Prostate gland (tissue), 2 donors: ENCODE data around the gene MARCHF3. TPM values are rescaled to one million over a fixed set of nuclear protein-coding genes. Genes with fewer than 3 reads are reported as not detected.

Experiments used
- DNase-seq: peaks from one replicate; pipeline ENCODE4 v3.0.0-alpha.2; 2019; ENCODE audit warnings: low spot score
- H3K27ac ChIP-seq, 2 donors: fragments of 200-600 bp; sonication (generic); 2 replicates each; pipeline ENCODE4 v1.5.1; 2017 to 2019
- H3K27me3 ChIP-seq: fragments of 200-600 bp; sonication (generic); replicated peaks from 2 replicates; pipeline ENCODE4 v1.5.1; 2019; ENCODE audit not compliant: insufficient read depth
- H3K36me3 ChIP-seq, 2 donors: fragments of 200-600 bp; sonication (generic); 1 replicate in 1 of 2; 2 replicates in 1 of 2; pipeline versions ENCODE4 v1.5.1 to v1.8.1; 2017 to 2019
- H3K4me1 ChIP-seq: fragments of 200-600 bp; sonication (generic); replicated peaks from 2 replicates; pipeline ENCODE4 v1.5.1; 2019
- H3K4me3 ChIP-seq, 2 donors: fragments of 200-600 bp; sonication (generic); 2 replicates each; pipeline ENCODE4 v1.5.1; 2017 to 2019
- H3K9me3 ChIP-seq: fragments of 200-600 bp; sonication (generic); 2 replicates; pipeline ENCODE4 v1.5.1; 2017
- POLR2A ChIP-seq: fragments of 450-650 bp; IDR thresholded peaks from one replicate; pipeline ENCODE4 v1.6.1; 2016; ENCODE audit warnings: antibody characterized with exemption, mild to moderate bottlenecking
- POLR2AphosphoS5 ChIP-seq: sonication (generic); formaldehyde crosslinking; IDR thresholded peaks from one replicate; pipeline ENCODE4 v1.6.1; 2017; ENCODE audit warnings: antibody characterized with exemption
- WGBS: methylation state at CpG from one replicate; pipeline ENCODE4 v1.1.5; 2018; 5-methylcytosine and 5-hydroxymethylcytosine counted together
- intact Hi-C: fragments of 100-400 bp; cut with DNase I; formaldehyde crosslinking; loops from one replicate; pipeline ENCODE4 v1.14.2; 2022
- total RNA-seq, 2 donors: library from RNA; depleted of rRNA; stranded (reverse); fragments of >200 nt; gene quantifications; one replicate each; pipeline ENCODE4 v1.1.0, GENCODE V29; 2016
- TF ChIP-seq, protein P1 (sequence below), 4 experiments: fragments of 200-600 bp in 2 of 4; fragments of 450-650 bp in 2 of 4; sonication (generic) in 2 of 4; IDR thresholded peaks; 1 replicate in 3 of 4; 2 replicates in 1 of 4; pipeline ENCODE4 v1.5.1; 2016 to 2019; ENCODE audit warnings: antibody characterized with exemption in 4 of 4, mild to moderate bottlenecking in 2 of 4, moderate library complexity in 2 of 4

The MARCHF3 gene
- total RNA-seq, 2 donors from 2014 or later, result 1.2 to 21.1 TPM

DNA sequence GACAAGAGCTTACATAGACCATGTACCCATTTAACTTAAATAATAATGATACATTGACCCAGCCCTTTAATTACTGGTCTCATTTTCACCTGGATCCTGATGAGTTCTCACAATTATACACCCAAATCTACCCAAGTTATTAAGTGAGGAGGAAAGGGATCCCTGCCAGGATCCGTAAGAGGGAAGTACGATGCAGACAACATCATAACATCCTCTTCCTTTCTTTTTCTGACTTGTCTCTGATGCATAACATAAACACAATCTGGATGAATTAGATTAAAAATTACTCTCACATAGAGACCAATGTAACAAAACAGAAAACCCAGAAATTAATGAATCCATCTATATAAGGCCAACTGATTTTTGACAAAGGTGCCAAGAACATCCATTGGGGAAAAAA is 17.0 kb downstream of the MARCHF3 start:
- intact Hi-C loops, result no loop called here
- WGBS, result 78% methylated on average over 2 of the region's 2 CpGs
- no peaks in the 10 kb centered on the region for H3K9me3 ChIP-seq
- no peaks in the 10 kb centered on the region for H3K36me3 ChIP-seq
- DNase-seq, result no peak
- TF ChIP-seq POLR2A (no peak), POLR2AphosphoS5 (no peak)
- TF ChIP-seq, protein P1, sequence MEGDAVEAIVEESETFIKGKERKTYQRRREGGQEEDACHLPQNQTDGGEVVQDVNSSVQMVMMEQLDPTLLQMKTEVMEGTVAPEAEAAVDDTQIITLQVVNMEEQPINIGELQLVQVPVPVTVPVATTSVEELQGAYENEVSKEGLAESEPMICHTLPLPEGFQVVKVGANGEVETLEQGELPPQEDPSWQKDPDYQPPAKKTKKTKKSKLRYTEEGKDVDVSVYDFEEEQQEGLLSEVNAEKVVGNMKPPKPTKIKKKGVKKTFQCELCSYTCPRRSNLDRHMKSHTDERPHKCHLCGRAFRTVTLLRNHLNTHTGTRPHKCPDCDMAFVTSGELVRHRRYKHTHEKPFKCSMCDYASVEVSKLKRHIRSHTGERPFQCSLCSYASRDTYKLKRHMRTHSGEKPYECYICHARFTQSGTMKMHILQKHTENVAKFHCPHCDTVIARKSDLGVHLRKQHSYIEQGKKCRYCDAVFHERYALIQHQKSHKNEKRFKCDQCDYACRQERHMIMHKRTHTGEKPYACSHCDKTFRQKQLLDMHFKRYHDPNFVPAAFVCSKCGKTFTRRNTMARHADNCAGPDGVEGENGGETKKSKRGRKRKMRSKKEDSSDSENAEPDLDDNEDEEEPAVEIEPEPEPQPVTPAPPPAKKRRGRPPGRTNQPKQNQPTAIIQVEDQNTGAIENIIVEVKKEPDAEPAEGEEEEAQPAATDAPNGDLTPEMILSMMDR (IDR thresholded peaks at IDR 0.05), result no peak
- H3K27ac ChIP-seq, result no peak overlapping the region
- no peak overlapping the region for H3K4me3 ChIP-seq
- H3K27me3 ChIP-seq, result no peaks in the 10 kb centered on the region
- no peaks in the 10 kb centered on the region for H3K4me1 ChIP-seq

DNA sequence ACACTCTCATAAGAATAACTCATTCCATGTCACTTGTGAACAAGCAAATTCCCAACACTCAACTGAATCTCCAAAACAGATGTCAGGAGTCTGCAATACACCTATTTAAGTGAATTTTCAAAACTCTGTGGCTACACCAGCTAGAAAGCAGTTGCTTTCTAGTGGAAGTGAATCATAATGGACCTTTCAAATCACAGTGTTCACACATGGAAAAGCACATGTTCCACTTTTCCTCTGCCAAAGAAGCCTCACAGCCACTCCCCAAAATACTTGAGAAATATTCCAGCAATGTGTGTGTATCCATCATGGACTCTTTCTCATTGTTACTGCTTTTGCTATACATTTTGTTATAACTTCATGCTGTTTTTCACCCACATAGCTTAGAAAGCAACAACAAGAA is 17.4 kb downstream of the MARCHF3 start:
- H3K4me3 ChIP-seq, result no peak overlapping the region
- intact Hi-C loops, result no loop called here
- H3K4me1 ChIP-seq, result no peaks in the 10 kb centered on the region
- no peak for TF ChIP-seq POLR2AphosphoS5
- TF ChIP-seq POLR2A, result no peak
- TF ChIP-seq, protein P1 (IDR thresholded peaks at IDR 0.05), result no peak
- H3K27me3 ChIP-seq, result no peaks in the 10 kb centered on the region
- no peak overlapping the region for H3K27ac ChIP-seq
- DNase-seq, result no peak
- H3K9me3 ChIP-seq, result no peaks in the 10 kb centered on the region
- no peaks in the 10 kb centered on the region for H3K36me3 ChIP-seq

DNA sequence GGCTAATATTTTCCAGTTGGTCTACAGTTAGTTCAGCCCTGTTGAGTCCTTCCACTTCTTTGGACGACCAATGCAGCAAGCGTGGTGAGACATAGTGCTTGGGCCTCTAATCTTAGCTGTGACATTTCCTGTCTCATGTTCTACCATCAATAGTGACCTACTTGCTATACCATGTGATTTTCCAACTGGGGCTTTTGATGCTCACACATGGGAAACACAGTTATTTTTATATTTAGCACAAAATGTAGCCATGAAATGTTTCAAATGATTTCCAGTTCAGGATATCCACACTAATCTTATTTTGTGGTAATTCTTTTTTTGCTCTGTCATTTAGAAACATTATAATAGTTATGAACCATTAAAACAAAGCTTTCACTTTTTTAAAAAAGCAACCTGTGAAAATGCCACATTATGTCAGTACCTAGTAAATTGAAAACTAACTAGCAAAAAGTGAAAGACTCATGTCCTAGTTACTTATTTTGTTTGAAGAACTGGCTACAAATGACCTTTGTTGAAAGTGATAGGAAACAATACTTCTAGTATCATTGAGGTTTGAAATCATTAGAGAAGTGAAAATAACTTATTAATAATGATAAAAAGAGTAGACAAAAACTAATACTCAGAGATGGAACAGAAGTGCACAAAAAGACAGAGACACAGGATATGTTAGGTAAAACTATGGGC is 18.3 kb downstream of the MARCHF3 start:
- Histone ChIP-seq H3K27ac (no peak overlapping the region), H3K27me3 (no peaks in the 10 kb centered on the region), H3K4me1 (no peaks in the 10 kb centered on the region), H3K9me3 (no peaks in the 10 kb centered on the region), H3K4me3 (no peak overlapping the region), H3K36me3 (no peaks in the 10 kb centered on the region)
- intact Hi-C loops, result no loop called here
- no peak for DNase-seq
- TF ChIP-seq POLR2A (no peak), POLR2AphosphoS5 (no peak)
- TF ChIP-seq, protein P1 (IDR thresholded peaks at IDR 0.05), result no peak
- 88% methylated on average over 2 of the region's 2 CpGs for WGBS

DNA sequence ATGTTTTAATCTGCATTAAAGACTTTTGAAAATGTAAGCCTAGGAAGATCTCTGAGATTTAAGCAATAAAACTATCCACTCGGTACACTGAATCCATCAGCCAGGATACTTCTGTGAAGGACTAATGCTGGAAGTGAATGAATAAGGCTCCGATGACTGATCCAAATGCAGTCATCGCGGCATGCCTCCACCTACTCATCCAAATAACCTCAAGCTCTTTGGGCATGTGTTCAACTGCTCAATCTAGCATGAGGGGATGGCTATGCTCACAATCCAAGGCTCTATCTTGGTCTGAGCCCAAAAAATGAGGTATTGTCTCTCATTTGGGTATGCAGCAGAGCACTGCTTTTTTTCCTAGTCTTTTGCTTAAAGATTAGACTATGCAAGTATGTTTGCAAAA is 19.2 kb downstream of the MARCHF3 start:
- intact Hi-C loops, result no loop called here
- Histone ChIP-seq H3K27me3 (no peaks in the 10 kb centered on the region), H3K36me3 (no peaks in the 10 kb centered on the region), H3K9me3 (no peaks in the 10 kb centered on the region), H3K4me3 (no peak overlapping the region), H3K27ac (no peak overlapping the region), H3K4me1 (no peaks in the 10 kb centered on the region)
- no peak for TF ChIP-seq POLR2AphosphoS5
- WGBS, result 53% methylated on average over 4 of the region's 4 CpGs
- no peak for DNase-seq

DNA sequence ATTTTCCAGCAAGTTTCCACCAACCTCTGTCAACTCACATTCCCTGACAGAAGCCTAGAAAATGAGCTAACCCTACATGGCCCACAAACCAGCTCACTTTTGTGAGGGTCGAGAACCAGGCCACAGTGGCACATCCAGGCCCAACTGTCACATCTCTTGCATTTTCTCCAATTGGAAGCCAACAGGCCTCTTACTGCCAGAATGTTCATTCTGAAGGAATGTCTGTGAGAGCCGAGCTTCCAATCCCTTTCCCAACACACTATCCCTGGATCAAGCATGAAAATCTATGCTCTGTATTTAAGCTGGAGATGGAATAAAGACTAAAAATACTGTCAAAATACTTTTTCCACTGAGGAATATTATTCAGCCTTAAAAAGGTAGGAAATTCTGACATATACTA is 20.0 kb downstream of the MARCHF3 start:
- no peaks in the 10 kb centered on the region for H3K9me3 ChIP-seq
- no peak overlapping the region for H3K27ac ChIP-seq
- intact Hi-C loops, result no loop called here
- H3K27me3 ChIP-seq, result no peaks in the 10 kb centered on the region
- H3K36me3 ChIP-seq, result no peaks in the 10 kb centered on the region
- TF ChIP-seq, protein P1 (IDR thresholded peaks at IDR 0.05), result no peak
- TF ChIP-seq POLR2AphosphoS5 (no peak), POLR2A (no peak)
- WGBS, result 91% methylated on average over 2 of the region's 2 CpGs
- H3K4me3 ChIP-seq, result no peak overlapping the region
- no peaks in the 10 kb centered on the region for H3K4me1 ChIP-seq
- DNase-seq, result no peak
